Activated CD8-positive, alpha-beta memory T cell treated with anti-CD3 and anti-CD28 coated beads, Interleukin-2, amount 10 ng/mL, durations not matched to agents 7 days and 5 days (primary cell): Measurements from ENCODE around the gene HS3ST3B1. TPM values are rescaled to one million over a fixed set of nuclear protein-coding genes. Genes with fewer than 3 reads are reported as not detected.

Source experiments
- ATAC-seq: fragments of 150-1000 bp; cut with Tn5 transposase; one replicate; pipeline ENCODE4 v1.10.0; 2021; ENCODE audit warnings: moderate library complexity
- CTCF ChIA-PET: fragments of 350-600 bp; sonication (Branson Sonifier 250); formaldehyde crosslinking; loops from one replicate; lab custom pipeline; 2021; ENCODE audit warnings: antibody characterized with exemption; lab: Charles Lee
- DNase-seq: peaks from one replicate; pipeline ENCODE4 v3.0.0-alpha.2; 2020
- H3K27ac Mint-ChIP-seq: one replicate; pipeline ENCODE4 v1.8.0; 2021; ENCODE audit warnings: mild to moderate bottlenecking, mixed read lengths
- H3K27me3 Mint-ChIP-seq: one replicate; pipeline ENCODE4 v1.8.0; 2021; ENCODE audit warnings: mixed read lengths
- H3K36me3 Mint-ChIP-seq: one replicate; pipeline ENCODE4 v1.8.0; 2021; ENCODE audit warnings: mild to moderate bottlenecking, mixed read lengths
- H3K4me1 Mint-ChIP-seq: one replicate; pipeline ENCODE4 v1.8.0; 2021; ENCODE audit warnings: mixed read lengths
- H3K4me3 Mint-ChIP-seq: one replicate; pipeline ENCODE4 v1.8.0; 2021; ENCODE audit warnings: mild to moderate bottlenecking, moderate library complexity, mixed read lengths
- H3K9me3 Mint-ChIP-seq: one replicate; pipeline ENCODE4 v1.8.0; 2022; ENCODE audit warnings: low read depth, mixed read lengths
- total RNA-seq, 2 experiments: library from RNA; stranded (reverse); gene quantifications; one replicate each; pipeline ENCODE4 v1.2.3, GENCODE V29; 2021

Gene HS3ST3B1
- total RNA-seq, 2 experiments from 2014 or later, result 6.9 to 24.9 TPM

- no peak for DNase-seq
- no peaks in the 10 kb centered on the region for H3K9me3 Mint-ChIP-seq
- peaks cover 40% of the 10 kb centered on the region for H3K4me1 Mint-ChIP-seq
- no peak overlapping the region for H3K27ac Mint-ChIP-seq
- ATAC-seq, result no peak
- no peak overlapping the region for H3K4me3 Mint-ChIP-seq
- H3K27me3 Mint-ChIP-seq, result no peaks in the 10 kb centered on the region
- H3K36me3 Mint-ChIP-seq, result no peaks in the 10 kb centered on the region
- CTCF ChIA-PET, result interaction anchor here (1.2 kb wide), 1 partner anchor 195 kb away, joined by 3 read pairs; no protein-coding TSS in a partner anchor
These were observed 32.6 kb downstream of the HS3ST3B1 start for GRCh38 chr17:14333506-14333905.

GRCh38 chr17:14334276-14334840, 33.5 kb downstream of the HS3ST3B1 start:
- CTCF ChIA-PET, result no interaction called here
- H3K4me3 Mint-ChIP-seq, result no peak overlapping the region
- ATAC-seq (no peak), DNase-seq (no peak)
- H3K27me3 Mint-ChIP-seq, result no peaks in the 10 kb centered on the region
- no peak overlapping the region for H3K27ac Mint-ChIP-seq
- H3K9me3 Mint-ChIP-seq, result no peaks in the 10 kb centered on the region
- H3K36me3 Mint-ChIP-seq, result no peaks in the 10 kb centered on the region
- H3K4me1 Mint-ChIP-seq, result peaks cover 44% of the 10 kb centered on the region

GRCh38 chr17:14334919-14335318, 34.0 kb downstream of the HS3ST3B1 start:
- Mint-ChIP-seq H3K4me1 (peaks cover 45% of the 10 kb centered on the region), H3K27ac (no peak overlapping the region), H3K27me3 (no peaks in the 10 kb centered on the region), H3K36me3 (no peaks in the 10 kb centered on the region), H3K9me3 (no peaks in the 10 kb centered on the region), H3K4me3 (no peak overlapping the region)
- DNase-seq (no peak), ATAC-seq (no peak)
- CTCF ChIA-PET, result no interaction called here

GRCh38 chr17:14336418-14336817, 35.5 kb downstream of the HS3ST3B1 start:
- no peak for DNase-seq
- Mint-ChIP-seq H3K27ac (no peak overlapping the region), H3K36me3 (no peaks in the 10 kb centered on the region), H3K4me3 (no peak overlapping the region), H3K9me3 (no peaks in the 10 kb centered on the region), H3K4me1 (peaks cover 43% of the 10 kb centered on the region), H3K27me3 (no peaks in the 10 kb centered on the region)
- ATAC-seq, result no peak
- CTCF ChIA-PET, result no interaction called here

- Mint-ChIP-seq H3K36me3 (no peaks in the 10 kb centered on the region), H3K9me3 (no peaks in the 10 kb centered on the region), H3K27ac (no peak overlapping the region), H3K27me3 (no peaks in the 10 kb centered on the region), H3K4me3 (no peak overlapping the region), H3K4me1 (peaks cover 43% of the 10 kb centered on the region)
- CTCF ChIA-PET, result no interaction called here
- DNase-seq (peak; percentile 58), ATAC-seq (peak; percentile 82)
These were observed 36.8 kb downstream of the HS3ST3B1 start for GRCh38 chr17:14337596-14338079.

GRCh38 chr17:14340857-14341754, 40.2 kb downstream of the HS3ST3B1 start:
- no peak overlapping the region for H3K4me3 Mint-ChIP-seq
- H3K27ac Mint-ChIP-seq, result no peak overlapping the region
- no peak for ATAC-seq
- no peak for DNase-seq
- CTCF ChIA-PET, result no interaction called here
- H3K9me3 Mint-ChIP-seq, result peaks cover 2% of the 10 kb centered on the region
- H3K36me3 Mint-ChIP-seq, result peaks cover 6% of the 10 kb centered on the region
- no peaks in the 10 kb centered on the region for H3K27me3 Mint-ChIP-seq
- H3K4me1 Mint-ChIP-seq, result peaks cover 29% of the 10 kb centered on the region

- Mint-ChIP-seq H3K4me1 (peaks cover 23% of the 10 kb centered on the region), H3K36me3 (peaks cover 6% of the 10 kb centered on the region), H3K27ac (no peak overlapping the region), H3K9me3 (peaks cover 2% of the 10 kb centered on the region), H3K4me3 (no peak overlapping the region), H3K27me3 (no peaks in the 10 kb centered on the region)
- DNase-seq (no peak), ATAC-seq (no peak)
- CTCF ChIA-PET, result no interaction called here
These were observed 41.0 kb downstream of the HS3ST3B1 start for GRCh38 chr17:14341866-14342265.

GRCh38 chr17:14346801-14347200, 45.9 kb downstream of the HS3ST3B1 start:
- CTCF ChIA-PET, result no interaction called here

GRCh38 chr17:14351493-14351892, 50.6 kb downstream of the HS3ST3B1 start:
- DNase-seq (no peak), ATAC-seq (no peak)
- H3K9me3 Mint-ChIP-seq, result no peaks in the 10 kb centered on the region
- H3K27me3 Mint-ChIP-seq, result no peaks in the 10 kb centered on the region
- peaks cover 5% of the 10 kb centered on the region for H3K36me3 Mint-ChIP-seq
- H3K27ac Mint-ChIP-seq, result no peak overlapping the region
- CTCF ChIA-PET, result no interaction called here
- H3K4me1 Mint-ChIP-seq, result peaks cover 6% of the 10 kb centered on the region
- H3K4me3 Mint-ChIP-seq, result no peak overlapping the region

More at GRCh38 chr17:14346801-14347200, 45.9 kb downstream of the HS3ST3B1 start:
- ATAC-seq, result no peak
- Mint-ChIP-seq H3K4me3 (no peak overlapping the region), H3K27ac (no peak overlapping the region), H3K36me3 (peaks cover 12% of the 10 kb centered on the region), H3K9me3 (peaks cover 2% of the 10 kb centered on the region), H3K27me3 (no peaks in the 10 kb centered on the region), H3K4me1 (peaks cover 4% of the 10 kb centered on the region)
- no peak for DNase-seq

- H3K4me1 Mint-ChIP-seq, result peaks cover 6% of the 10 kb centered on the region
- no peaks in the 10 kb centered on the region for H3K27me3 Mint-ChIP-seq
- H3K4me3 Mint-ChIP-seq, result no peak overlapping the region
- DNase-seq, result no peak
- CTCF ChIA-PET, result no interaction called here
- peaks cover 5% of the 10 kb centered on the region for H3K36me3 Mint-ChIP-seq
- H3K9me3 Mint-ChIP-seq, result no peaks in the 10 kb centered on the region
- no peak overlapping the region for H3K27ac Mint-ChIP-seq
- no peak for ATAC-seq
These were observed 51.3 kb downstream of the HS3ST3B1 start for GRCh38 chr17:14352136-14352535.

- ATAC-seq (no peak), DNase-seq (no peak)
- no peak overlapping the region for H3K27ac Mint-ChIP-seq
- H3K27me3 Mint-ChIP-seq, result no peaks in the 10 kb centered on the region
- no peaks in the 10 kb centered on the region for H3K9me3 Mint-ChIP-seq
- no peak overlapping the region for H3K4me3 Mint-ChIP-seq
- H3K4me1 Mint-ChIP-seq, result peaks cover 5% of the 10 kb centered on the region
- CTCF ChIA-PET, result no interaction called here
- H3K36me3 Mint-ChIP-seq, result no peaks in the 10 kb centered on the region
These were observed 53.1 kb downstream of the HS3ST3B1 start for GRCh38 chr17:14353861-14354474.

- CTCF ChIA-PET, result no interaction called here
- DNase-seq (no peak), ATAC-seq (no peak)
- no peaks in the 10 kb centered on the region for H3K27me3 Mint-ChIP-seq
- peaks cover 13% of the 10 kb centered on the region for H3K4me1 Mint-ChIP-seq
- no peak overlapping the region for H3K4me3 Mint-ChIP-seq
- no peaks in the 10 kb centered on the region for H3K36me3 Mint-ChIP-seq
- H3K9me3 Mint-ChIP-seq, result no peaks in the 10 kb centered on the region
- H3K27ac Mint-ChIP-seq, result no peak overlapping the region
These were observed 53.9 kb downstream of the HS3ST3B1 start for GRCh38 chr17:14354807-14355206.

- CTCF ChIA-PET, result no interaction called here
- DNase-seq (no peak), ATAC-seq (no peak)
- no peak overlapping the region for H3K4me3 Mint-ChIP-seq
- H3K27ac Mint-ChIP-seq, result no peak overlapping the region
- H3K36me3 Mint-ChIP-seq, result no peaks in the 10 kb centered on the region
- H3K9me3 Mint-ChIP-seq, result no peaks in the 10 kb centered on the region
- H3K27me3 Mint-ChIP-seq, result no peaks in the 10 kb centered on the region
- H3K4me1 Mint-ChIP-seq, result peaks cover 13% of the 10 kb centered on the region
These were observed 54.7 kb downstream of the HS3ST3B1 start for GRCh38 chr17:14355556-14355955.
